HG02938 (cell line): ENCODE results near the gene C21orf58.
"Not testable (repeated sequence)": the region's sequence is repeated elsewhere in the genome, so short reads cannot be mapped to it uniquely, and the experiment has no call there.

Experiments
- ATAC-seq: cut with Tn5 transposase; IDR thresholded peaks from one replicate; pipeline ENCODE4 v1.9.1; 2021; ENCODE audit warnings: mild to moderate bottlenecking, moderate library complexity; ENCODE audit not compliant: unreplicated experiment

The C21orf58 gene

DNA sequence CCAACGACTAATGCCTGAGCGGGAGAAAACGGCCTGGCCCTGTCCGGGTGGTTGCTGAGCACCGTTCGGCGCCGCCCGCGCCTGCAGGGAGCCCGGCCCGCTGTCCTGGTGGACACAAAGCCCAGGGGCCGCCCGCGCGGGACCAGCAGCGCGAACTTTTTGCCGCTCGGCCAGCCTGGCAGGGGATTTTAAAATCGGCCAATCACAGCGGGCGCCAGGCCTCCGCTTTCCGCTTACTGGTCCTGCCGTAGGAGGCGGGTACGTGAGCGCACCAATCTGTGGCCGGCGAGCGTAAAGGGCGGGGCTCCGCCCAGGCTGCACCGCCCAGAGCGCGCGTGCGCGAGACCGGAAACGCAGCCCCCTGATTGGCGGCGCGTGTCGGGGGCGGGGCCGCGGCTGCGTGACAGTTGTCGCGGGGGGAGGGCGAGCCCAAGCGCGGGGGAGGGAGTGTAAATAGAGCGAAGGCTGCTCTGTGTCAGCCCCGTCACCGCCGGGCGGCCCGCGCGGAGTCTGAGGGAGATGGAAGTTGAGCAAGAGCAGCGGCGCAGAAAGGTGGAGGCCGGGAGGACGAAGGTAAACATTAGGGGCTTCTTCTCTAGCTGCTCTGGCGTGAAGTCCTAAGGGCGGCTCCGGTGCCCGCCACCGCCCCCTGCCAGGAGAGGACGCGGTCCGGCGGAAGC lies at the start of gene C21orf58, which contains the start of gene PCNT:
Gene C21orf58, minus strand, starts transcription at position 161 of the 680 bp plus-strand sequence. CDS start 1,132 bp downstream, outside the sequence.
Gene PCNT, plus strand, starts transcription at position 447 of the 680 bp plus-strand sequence. Its CDS starts 73 bp downstream, at position 520.
- peak; percentile 77 for ATAC-seq

DNA sequence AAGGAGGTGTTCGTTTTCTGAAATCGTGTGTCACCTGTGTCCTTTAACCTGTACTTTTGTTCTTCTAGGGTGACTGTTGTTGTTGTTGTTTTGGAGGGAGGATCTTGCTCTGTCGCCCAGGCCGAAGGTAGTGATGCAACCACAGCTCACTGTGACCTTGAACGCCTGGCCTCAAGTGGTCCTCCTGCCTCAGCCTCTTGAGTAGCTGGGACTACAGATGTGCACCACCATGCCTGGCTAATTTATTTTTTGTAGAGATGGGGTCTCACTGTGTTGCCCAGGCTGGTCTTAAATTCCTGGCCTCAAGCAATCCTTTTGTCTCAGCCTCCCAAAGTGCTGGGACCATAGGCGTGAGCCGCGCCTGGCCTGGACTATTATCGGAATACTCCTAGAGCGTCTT lies 49.3 kb upstream of the C21orf58 start:
- ATAC-seq = not testable (repeated sequence)

GRCh38 chr21:46372014-46372485 lies 48.4 kb upstream of the C21orf58 start:
- no peak for ATAC-seq

- no peak for ATAC-seq
Measured at GRCh38 chr21:46371204-46372013, 47.7 kb upstream of the C21orf58 start.

GRCh38 chr21:46369520-46370235 lies 46.0 kb upstream of the C21orf58 start:
- ATAC-seq = no peak

DNA sequence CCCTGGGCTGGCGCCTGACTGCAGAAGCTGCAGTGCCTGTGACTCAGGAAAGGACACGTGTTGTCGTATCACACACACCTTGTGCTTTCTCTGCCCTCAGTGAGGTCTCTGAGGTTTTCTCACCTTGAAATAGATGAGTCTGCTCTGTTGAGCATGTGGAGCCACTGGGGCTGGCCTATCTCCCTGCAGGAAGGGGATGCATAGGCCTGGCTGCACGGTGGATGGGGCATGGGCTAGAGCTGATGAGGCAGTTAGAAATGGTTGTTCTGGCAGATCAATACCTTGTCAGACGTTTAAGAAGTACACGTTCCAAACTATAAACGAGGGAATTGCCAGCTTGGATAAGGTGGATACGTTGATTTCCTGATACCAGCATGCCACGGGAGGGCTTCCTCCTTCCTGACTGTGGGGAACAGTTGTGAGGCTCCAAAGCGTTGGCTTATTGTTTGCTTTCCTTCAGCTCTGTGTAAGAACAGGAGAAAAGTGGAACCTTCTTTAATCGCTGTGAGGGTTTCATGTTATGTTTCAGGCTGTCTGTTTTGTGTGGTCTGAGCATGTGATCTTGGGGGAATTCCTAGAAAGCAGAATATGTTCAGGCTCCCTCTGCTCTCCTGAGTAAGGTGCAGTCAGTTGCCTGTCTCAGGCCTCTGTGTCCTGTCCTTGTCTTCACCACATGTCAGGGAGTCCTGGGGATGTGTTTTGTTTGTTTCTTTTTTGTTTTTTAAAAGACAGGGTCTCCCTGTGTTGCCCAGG lies 45.0 kb upstream of the C21orf58 start:
- no peak for ATAC-seq

DNA sequence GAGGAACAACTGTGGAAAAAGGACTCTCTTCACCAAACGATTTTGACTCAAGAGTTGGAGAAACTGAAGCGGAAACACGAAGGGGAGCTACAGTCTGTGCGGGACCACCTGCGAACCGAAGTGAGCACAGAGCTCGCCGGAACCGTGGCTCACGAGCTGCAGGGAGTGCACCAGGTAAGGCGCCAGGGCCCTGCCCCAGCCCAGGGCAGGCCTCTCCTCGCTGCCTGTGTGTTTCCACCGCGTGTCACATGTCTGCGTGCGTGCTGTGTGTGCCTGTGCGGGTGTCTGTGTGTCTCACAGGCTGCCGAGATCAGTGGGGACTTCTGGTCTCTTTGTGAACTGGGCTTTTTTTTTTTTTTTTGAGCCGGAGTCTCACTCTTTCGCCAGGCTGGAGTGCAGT lies 43.3 kb upstream of the C21orf58 start:
- no peak for ATAC-seq

GRCh38 chr21:46366561-46366960 lies 42.9 kb upstream of the C21orf58 start:
- ATAC-seq = no peak

DNA sequence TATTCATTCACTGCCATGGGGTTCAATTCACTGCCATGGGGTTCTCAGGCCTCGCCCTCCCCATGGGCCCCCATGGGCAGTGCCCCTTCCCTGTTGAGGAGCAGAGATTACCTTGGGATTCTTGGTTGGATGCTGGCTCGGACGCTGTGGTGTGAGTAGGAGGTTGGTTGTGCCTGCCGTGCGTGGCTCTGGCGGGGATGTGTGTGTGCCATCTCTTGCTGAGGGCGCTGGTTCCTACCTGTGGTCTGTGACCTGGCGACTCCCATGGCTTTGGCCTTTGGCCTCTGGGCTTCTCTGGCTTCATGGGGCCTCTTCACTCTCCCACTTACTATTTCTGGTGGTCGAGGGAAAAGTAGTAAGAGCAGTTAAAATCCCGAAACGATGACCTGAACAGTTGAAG lies 42.4 kb upstream of the C21orf58 start:
- no peak for ATAC-seq

- no peak for ATAC-seq
Measured at GRCh38 chr21:46363698-46364097, 40.0 kb upstream of the C21orf58 start.

DNA sequence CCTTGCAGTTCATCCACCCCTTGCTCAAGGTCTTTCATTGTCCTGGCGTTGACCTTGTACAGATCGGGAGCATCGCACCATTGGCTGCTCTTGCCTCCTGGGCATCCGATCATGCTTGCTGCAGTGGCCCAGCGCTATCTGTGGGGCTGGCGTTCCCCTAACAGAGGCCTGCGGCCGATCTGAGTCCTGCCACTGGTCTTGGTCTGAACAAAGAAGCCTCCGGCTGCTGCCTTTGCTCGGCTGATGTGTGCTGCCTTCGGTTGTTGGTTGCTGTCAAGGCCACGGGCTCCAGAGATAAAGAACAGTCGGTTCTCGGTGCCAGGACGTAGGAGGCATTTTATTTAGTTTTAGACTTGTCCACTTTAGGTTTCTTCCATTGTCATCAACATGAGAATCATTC lies 39.3 kb upstream of the C21orf58 start:
- no peak for ATAC-seq

GRCh38 chr21:46361935-46362334 lies 38.3 kb upstream of the C21orf58 start:
- no peak for ATAC-seq

GRCh38 chr21:46361176-46361575 lies 37.5 kb upstream of the C21orf58 start:
- ATAC-seq = no peak

DNA sequence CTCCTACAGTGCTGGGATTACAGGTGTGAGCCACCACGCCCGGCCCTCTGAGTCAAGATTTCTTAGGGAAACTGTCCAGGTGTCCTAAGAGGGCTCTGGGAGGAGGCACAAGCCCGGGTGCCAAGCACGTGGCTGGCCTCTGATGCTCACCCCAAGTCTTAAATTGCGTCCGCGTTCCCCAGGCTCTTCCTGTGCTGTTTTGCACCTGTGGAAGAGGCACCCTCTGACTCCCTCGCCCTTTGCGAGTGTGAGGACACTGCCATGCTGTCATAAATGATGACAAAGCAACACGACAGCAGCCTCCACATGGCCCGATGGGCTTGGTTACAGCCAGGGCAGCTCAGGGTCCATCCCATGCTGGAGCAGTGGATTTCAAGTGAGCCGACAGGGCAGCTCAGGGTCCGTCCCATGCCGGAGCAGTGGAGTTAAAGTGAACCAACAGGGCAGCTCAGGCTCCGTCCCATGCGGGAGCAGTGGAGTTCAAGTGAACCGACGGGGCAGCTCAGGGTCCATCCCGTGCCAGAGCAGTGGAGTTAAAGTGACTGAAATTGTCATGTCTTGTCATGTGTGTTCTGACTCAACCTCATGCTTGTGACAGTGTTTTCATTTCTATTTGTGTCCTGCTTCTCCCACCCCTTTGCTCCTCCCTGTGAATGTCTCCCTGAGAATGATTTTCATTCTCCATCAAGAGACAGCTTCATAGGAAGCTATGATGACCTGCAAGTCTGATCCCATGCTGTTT lies 34.2 kb upstream of the C21orf58 start:
- no peak for ATAC-seq

- no peak for ATAC-seq
Measured at GRCh38 chr21:46357335-46357604, 33.6 kb upstream of the C21orf58 start.

- ATAC-seq = no peak
Measured at GRCh38 chr21:46356494-46357334, 33.0 kb upstream of the C21orf58 start.

DNA sequence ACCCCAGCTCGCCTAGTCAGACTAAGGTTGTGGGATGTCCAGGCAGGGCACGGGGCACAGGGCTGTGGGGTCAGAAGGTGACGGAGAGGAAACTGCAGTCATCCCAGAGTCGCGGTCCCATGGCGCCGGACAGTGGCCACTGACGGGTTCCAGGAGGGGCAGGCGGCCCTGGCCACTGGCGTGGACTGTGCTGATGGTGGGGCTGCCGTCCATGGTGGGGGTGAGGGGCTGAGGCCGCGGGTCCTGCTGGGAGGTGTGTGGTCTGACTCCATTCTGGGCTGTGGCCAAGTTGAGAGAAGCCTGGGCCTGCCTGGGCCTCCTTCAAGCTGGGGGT lies 32.3 kb upstream of the C21orf58 start:
- no peak for ATAC-seq

GRCh38 chr21:46355161-46356004 lies 31.7 kb upstream of the C21orf58 start:
- ATAC-seq = no peak

- no peak for ATAC-seq
Measured at GRCh38 chr21:46354518-46354917, 30.8 kb upstream of the C21orf58 start.
